SH-SY5Y (cell line): ENCODE data around the gene BTRC.

Experiments
- GATA2 ChIP-seq: IDR thresholded peaks from 2 replicates; pipeline ENCODE4 v1.6.1; 2011; ENCODE audit warnings: mild to moderate bottlenecking, low read depth, low read length
- GATA3 ChIP-seq: IDR thresholded peaks from 2 replicates; pipeline ENCODE4 v1.6.1; 2011; ENCODE audit warnings: low read depth, mild to moderate bottlenecking, low read length, moderate library complexity

Gene BTRC

GRCh38 chr10:101330631-101331225 is 23.2 kb upstream of the BTRC start:
- no peak for TF ChIP-seq GATA3
- no peak for TF ChIP-seq GATA2

- TF ChIP-seq GATA2 (no peak), GATA3 (no peak)
Observed at GRCh38 chr10:101331956-101332355, 22.0 kb upstream of the BTRC start.

- TF ChIP-seq GATA2 (no peak), GATA3 (no peak)
Observed at GRCh38 chr10:101336382-101336781, 17.6 kb upstream of the BTRC start.

GRCh38 chr10:101337836-101338235 is 16.1 kb upstream of the BTRC start:
- TF ChIP-seq GATA3: no peak
- no peak for TF ChIP-seq GATA2

- TF ChIP-seq GATA2 (no peak), GATA3 (no peak)
Observed at GRCh38 chr10:101341438-101341837, 12.5 kb upstream of the BTRC start.

DNA sequence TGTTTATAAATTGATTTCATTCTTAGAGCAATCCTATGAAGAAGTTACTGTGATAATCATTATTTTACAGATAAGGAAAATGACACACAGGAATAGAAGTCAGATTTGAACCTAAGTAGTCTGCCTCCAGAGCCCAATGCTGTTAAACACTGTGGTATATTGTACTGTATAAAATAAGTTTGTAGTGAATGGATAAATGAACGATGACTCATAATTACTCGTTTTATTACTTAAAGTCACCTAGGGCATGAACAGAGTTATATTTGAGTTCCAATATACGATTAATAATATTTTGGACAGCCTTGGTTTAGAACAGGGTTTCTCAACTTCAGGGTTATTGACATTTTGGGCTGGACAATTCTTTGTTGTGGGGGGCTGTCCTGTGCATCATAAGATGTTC is 7.8 kb upstream of the BTRC start:
- TF ChIP-seq GATA2 (no peak), GATA3 (no peak)

GRCh38 chr10:101351017-101351416 is 2.9 kb upstream of the BTRC start:
- TF ChIP-seq GATA2 (no peak), GATA3 (no peak)

DNA sequence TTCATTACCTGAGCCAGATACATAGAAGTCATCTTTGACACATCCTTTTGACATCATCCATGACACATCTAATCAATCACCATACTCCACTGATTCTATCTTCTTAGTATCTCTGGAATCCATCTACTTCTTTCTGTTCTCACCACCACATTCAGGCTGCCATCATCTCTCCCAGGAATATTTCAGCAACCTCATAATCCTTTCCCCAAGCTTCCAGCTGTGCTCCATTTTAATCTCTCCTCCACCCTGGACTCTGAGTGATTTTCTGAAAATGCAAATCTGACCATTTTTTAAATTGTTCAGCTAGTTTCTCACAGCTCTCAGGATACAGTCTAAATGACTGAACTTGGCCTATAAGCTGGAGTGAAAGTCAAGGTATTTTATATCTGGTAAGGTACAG is 2.5 kb upstream of the BTRC start:
- TF ChIP-seq GATA2 (no peak), GATA3 (no peak)

DNA sequence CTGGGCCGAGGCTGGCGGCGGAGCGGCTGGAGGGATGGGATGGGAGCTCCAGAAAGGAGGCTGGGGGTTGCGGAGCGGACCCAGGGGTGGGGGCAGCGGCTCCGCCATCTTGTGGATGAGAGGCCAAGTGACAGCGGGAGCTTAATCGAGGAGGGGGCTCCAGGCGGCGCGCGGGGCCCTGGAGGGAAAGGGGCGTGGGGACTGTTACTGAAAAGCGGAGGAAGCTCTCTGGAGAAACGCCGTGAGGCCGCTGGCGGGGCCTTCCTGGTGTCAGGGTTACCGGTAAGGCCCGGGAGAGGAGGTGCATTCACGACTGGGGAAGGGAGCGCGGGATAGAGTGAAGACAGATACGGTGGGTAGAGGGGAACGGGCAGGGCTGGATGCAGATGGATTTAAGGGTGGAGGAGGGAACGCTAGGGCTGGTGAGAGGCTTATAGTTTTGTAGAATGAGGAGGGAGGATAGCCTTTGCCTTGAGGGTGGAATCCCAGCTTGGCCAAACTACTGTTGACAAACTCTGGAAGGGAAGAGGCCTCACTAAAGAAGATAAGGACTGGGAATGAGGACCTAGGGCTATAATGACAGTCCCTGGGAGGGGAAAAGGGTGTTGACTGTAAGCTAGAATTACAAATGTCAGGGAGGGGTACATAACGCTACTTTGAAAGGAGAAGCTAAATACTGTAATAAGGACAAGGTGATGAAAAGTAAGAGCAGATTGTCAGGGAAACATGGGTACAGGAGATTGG is 535 bp downstream of the BTRC start:
- TF ChIP-seq GATA2: no peak
- TF ChIP-seq GATA3: no peak

GRCh38 chr10:101355072-101355706 is 1.2 kb downstream of the BTRC start:
- TF ChIP-seq GATA3: no peak
- no peak for TF ChIP-seq GATA2

- no peak for TF ChIP-seq GATA2
Observed at GRCh38 chr10:101356132-101356531, 2.2 kb downstream of the BTRC start.

DNA sequence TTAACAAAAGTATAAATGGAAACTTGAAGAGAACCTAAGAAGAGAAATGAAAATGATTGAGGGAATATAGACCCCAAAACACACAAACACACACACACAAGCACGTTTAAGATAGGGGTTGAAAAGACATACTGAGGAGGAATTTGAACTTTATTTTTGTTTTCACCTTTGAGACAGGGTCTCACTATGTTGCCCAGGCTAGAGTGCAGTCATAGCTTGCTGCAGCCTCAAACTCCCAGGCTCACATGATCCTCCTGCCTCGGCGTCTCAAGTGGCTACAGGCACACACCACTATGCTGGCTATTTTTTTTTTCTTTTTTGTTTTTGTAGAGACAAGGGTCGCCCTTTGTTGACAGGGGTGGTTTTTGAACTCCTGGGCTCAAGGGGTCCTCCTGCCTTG is 4.0 kb downstream of the BTRC start:
- TF ChIP-seq GATA2 (no peak), GATA3 (no peak)

GRCh38 chr10:101358706-101359300 is 4.8 kb downstream of the BTRC start:
- TF ChIP-seq GATA3 (no peak), GATA2 (no peak)

- TF ChIP-seq GATA2 (no peak), GATA3 (no peak)
Observed at GRCh38 chr10:101363850-101364400, 10.0 kb downstream of the BTRC start.

GRCh38 chr10:101364721-101365120 is 10.8 kb downstream of the BTRC start:
- no peak for TF ChIP-seq GATA2
- no peak for TF ChIP-seq GATA3
